WTC11 (cell line): ENCODE results near the gene ZBTB20. TPM values are rescaled to one million over a fixed set of nuclear protein-coding genes. Genes with fewer than 3 reads are reported as not detected.

ENCODE experiments used
- ATAC-seq: fragments of 200-7000 bp; cut with Tn5 transposase; 2 replicates; pipeline ENCODE4 v1.10.0; 2021; ENCODE audit warnings: mild to moderate bottlenecking, moderate library complexity
- CTCF ChIA-PET: fragments of 300-600 bp; sonication (Branson Sonifier 250); formaldehyde crosslinking; loops from one replicate; lab custom pipeline; 2021; ENCODE audit warnings: antibody characterized with exemption; lab: Charles Lee
- POLR2A ChIA-PET: fragments of 350-600 bp; sonication (Branson Sonifier 250); formaldehyde crosslinking; loops from one replicate; lab custom pipeline; 2021; ENCODE audit warnings: antibody characterized with exemption; lab: Charles Lee
- DNase-seq: peaks from one replicate; pipeline ENCODE4 v3.0.0; 2021; ENCODE audit warnings: low spot score
- H3K27ac Mint-ChIP-seq: 2 replicates; pipeline ENCODE4 v1.8.0; 2021; ENCODE audit warnings: mixed read lengths
- H3K27me3 Mint-ChIP-seq: 2 replicates; pipeline ENCODE4 v1.8.0; 2021; ENCODE audit warnings: low read depth, mild to moderate bottlenecking, moderate library complexity, mixed read lengths
- H3K36me3 Mint-ChIP-seq: 2 replicates; pipeline ENCODE4 v1.8.0; 2021; ENCODE audit warnings: mixed read lengths
- H3K4me1 Mint-ChIP-seq: 2 replicates; pipeline ENCODE4 v1.8.0; 2022; ENCODE audit warnings: mixed read lengths
- H3K4me3 Mint-ChIP-seq: 2 replicates; pipeline ENCODE4 v1.8.0; 2021; ENCODE audit warnings: mild to moderate bottlenecking, moderate library complexity, mixed read lengths
- H3K9me3 Mint-ChIP-seq: 2 replicates; pipeline ENCODE4 v1.8.0; 2021; ENCODE audit warnings: mixed read lengths
- CBFB ChIP-seq: sonication (generic); formaldehyde crosslinking; IDR thresholded peaks from 2 replicates; pipeline ENCODE4 v1.8.1; 2022; ENCODE audit warnings: mild to moderate bottlenecking, low read depth, missing genetic modification reagents
- CREB1 ChIP-seq: sonication (generic); formaldehyde crosslinking; IDR thresholded peaks from 2 replicates; pipeline ENCODE4 v1.8.0; 2023; ENCODE audit warnings: mild to moderate bottlenecking, missing genetic modification reagents
- CREM ChIP-seq: sonication (generic); formaldehyde crosslinking; IDR thresholded peaks from 2 replicates; pipeline ENCODE4 v1.8.1; 2022; ENCODE audit warnings: mild to moderate bottlenecking, missing genetic modification reagents, moderate library complexity
- FOXP1 ChIP-seq: sonication (generic); formaldehyde crosslinking; IDR thresholded peaks from 2 replicates; pipeline ENCODE4 v1.8.0; 2022; ENCODE audit warnings: missing genetic modification reagents, mild to moderate bottlenecking, moderate library complexity, borderline replicate concordance
- GRHL2 ChIP-seq: fragments of 250-450 bp; sonication (Bioruptor Pico); IDR thresholded peaks from 2 replicates; pipeline ENCODE4 v1.8.0; 2022; ENCODE audit warnings: mild to moderate bottlenecking, moderate library complexity; ENCODE audit not compliant: insufficient replicate concordance, severe bottlenecking
- GTF2I ChIP-seq: fragments of 250-450 bp; sonication (Bioruptor Pico); conservative IDR thresholded peaks from 2 replicates; pipeline ENCODE4 v1.4.0; 2021; ENCODE audit warnings: mild to moderate bottlenecking
- JUN ChIP-seq: sonication (generic); formaldehyde crosslinking; IDR thresholded peaks from 2 replicates; pipeline ENCODE4 v1.8.0; 2023; ENCODE audit warnings: mild to moderate bottlenecking, missing genetic modification reagents
- ZNF138 ChIP-seq: sonication (generic); formaldehyde crosslinking; conservative IDR thresholded peaks from 2 replicates; pipeline ENCODE4 v1.8.1; 2022; ENCODE audit warnings: mild to moderate bottlenecking, moderate library complexity, missing genetic modification reagents
- ZNF396 ChIP-seq: fragments of 250-450 bp; sonication (Bioruptor Pico); IDR thresholded peaks from 2 replicates; pipeline ENCODE4 v1.8.0; 2021; ENCODE audit warnings: mild to moderate bottlenecking, moderate library complexity, borderline replicate concordance
- ZNF416 ChIP-seq: fragments of 250-450 bp; sonication (Bioruptor Pico); IDR thresholded peaks from 2 replicates; pipeline ENCODE4 v1.9.0; 2021; ENCODE audit warnings: mild to moderate bottlenecking, inconsistent platforms
- total RNA-seq: library from RNA; stranded (reverse); gene quantifications from 3 replicates; pipeline ENCODE4 v1.2.3, GENCODE V29; 2021
- TF ChIP-seq, protein P1 (sequence below): sonication (generic); formaldehyde crosslinking; IDR thresholded peaks from 2 replicates; pipeline ENCODE4 v1.8.0; 2022; ENCODE audit warnings: mild to moderate bottlenecking, missing genetic modification reagents
- TF ChIP-seq, protein P2 (sequence below): sonication (generic); formaldehyde crosslinking; IDR thresholded peaks from 2 replicates; pipeline ENCODE4 v1.8.1; 2022; ENCODE audit warnings: missing genetic modification reagents, borderline replicate concordance
- TF ChIP-seq, protein P3 (sequence below): sonication (generic); formaldehyde crosslinking; IDR thresholded peaks from 2 replicates; pipeline ENCODE4 v1.8.0; 2022; ENCODE audit warnings: mild to moderate bottlenecking, missing genetic modification reagents
- TF ChIP-seq, protein P4 (sequence below): sonication (generic); formaldehyde crosslinking; IDR thresholded peaks from 2 replicates; pipeline ENCODE4 v1.8.1; 2022; ENCODE audit warnings: low read depth, missing genetic modification reagents, borderline replicate concordance
- TF ChIP-seq, protein P5 (sequence below): sonication (generic); formaldehyde crosslinking; IDR thresholded peaks from 2 replicates; pipeline ENCODE4 v1.8.0; 2022; ENCODE audit warnings: missing genetic modification reagents
- TF ChIP-seq, protein P6 (sequence below): fragments of 250-450 bp; sonication (Bioruptor Pico); IDR thresholded peaks from 2 replicates; pipeline ENCODE4 v1.9.0; 2021; ENCODE audit warnings: mild to moderate bottlenecking, borderline replicate concordance
- TF ChIP-seq, protein P7 (sequence below): sonication (generic); formaldehyde crosslinking; IDR thresholded peaks from 2 replicates; pipeline ENCODE4 v1.8.1; 2023; ENCODE audit warnings: mild to moderate bottlenecking, missing genetic modification reagents
- TF ChIP-seq, protein P8 (sequence below): sonication (generic); formaldehyde crosslinking; IDR thresholded peaks from 2 replicates; pipeline ENCODE4 v1.8.1; 2022; ENCODE audit warnings: mild to moderate bottlenecking, missing genetic modification reagents, moderate library complexity, borderline replicate concordance

Gene ZBTB20
- total RNA-seq, 1 experiment from 2014 or later: 1.5 TPM

DNA sequence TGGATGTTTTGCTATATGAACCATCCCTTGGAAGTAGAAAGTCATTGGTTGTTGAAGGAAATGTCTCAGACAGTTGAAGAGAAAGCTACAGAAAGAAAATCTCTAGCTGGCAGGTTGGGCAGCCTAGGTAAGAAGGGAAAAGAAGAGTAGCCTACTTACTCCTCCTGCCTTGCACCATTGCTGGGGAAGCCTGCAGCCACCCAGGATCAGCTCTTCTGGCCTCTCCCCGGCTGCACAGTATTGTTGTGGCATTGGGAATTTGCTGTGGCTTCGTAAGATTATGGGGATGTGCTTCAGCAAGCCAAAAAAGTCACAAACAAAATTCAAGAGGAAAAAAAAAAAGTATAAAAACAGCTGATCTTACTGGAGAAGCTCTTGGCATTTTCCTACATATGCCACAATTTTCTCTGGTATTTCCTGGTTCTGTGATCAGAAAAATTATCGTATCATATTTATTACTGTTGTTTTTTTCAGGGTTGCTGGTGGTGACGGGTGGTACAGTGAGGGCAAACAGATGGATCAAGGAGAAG is 699.1 kb downstream of the ZBTB20 start (continued):
- TF ChIP-seq, protein P1, sequence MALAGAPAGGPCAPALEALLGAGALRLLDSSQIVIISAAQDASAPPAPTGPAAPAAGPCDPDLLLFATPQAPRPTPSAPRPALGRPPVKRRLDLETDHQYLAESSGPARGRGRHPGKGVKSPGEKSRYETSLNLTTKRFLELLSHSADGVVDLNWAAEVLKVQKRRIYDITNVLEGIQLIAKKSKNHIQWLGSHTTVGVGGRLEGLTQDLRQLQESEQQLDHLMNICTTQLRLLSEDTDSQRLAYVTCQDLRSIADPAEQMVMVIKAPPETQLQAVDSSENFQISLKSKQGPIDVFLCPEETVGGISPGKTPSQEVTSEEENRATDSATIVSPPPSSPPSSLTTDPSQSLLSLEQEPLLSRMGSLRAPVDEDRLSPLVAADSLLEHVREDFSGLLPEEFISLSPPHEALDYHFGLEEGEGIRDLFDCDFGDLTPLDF: no peak
- TF ChIP-seq ZNF396 (no peak), FOXP1 (CRISPR knock-in tag) (no peak), GRHL2 (CRISPR knock-in tag) (no peak), ZNF138 (CRISPR knock-in tag) (no peak)

DNA sequence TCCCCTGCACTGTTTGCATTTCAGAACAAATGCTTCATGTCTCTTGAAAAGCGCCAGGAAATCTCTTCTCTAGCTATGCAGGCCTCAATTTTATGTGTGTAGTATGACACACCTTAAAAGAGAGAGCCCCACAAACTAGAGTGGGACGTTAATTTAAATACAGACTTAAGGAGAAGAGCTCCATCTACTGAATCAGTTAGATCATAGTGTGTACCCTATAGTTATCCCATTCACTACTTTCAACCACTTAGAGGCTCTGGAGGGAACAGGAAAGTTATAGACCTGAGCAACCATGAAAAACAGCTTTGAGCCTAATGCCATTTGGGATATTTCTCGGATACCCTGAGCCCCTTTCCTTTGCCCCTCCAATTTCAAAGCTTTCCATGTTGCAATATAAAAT is 699.5 kb downstream of the ZBTB20 start:
- DNase-seq: no peak
- ATAC-seq: peak; percentile 64
- CTCF ChIA-PET: interaction anchor here (0.8 to 1.7 kb wide), 6 partner anchors 10 to 156 kb away, joined by 3 to 10 read pairs (median 4); no protein-coding TSS in a partner anchor
- H3K27me3 Mint-ChIP-seq: no peaks in the 10 kb centered on the region
- POLR2A ChIA-PET: interaction anchor here (0.5 kb wide), 1 partner anchor 443 kb away, joined by 3 read pairs; no protein-coding TSS in a partner anchor
- H3K36me3 Mint-ChIP-seq: no peaks in the 10 kb centered on the region
- no peak overlapping the region for H3K4me3 Mint-ChIP-seq
- TF ChIP-seq, protein P2, sequence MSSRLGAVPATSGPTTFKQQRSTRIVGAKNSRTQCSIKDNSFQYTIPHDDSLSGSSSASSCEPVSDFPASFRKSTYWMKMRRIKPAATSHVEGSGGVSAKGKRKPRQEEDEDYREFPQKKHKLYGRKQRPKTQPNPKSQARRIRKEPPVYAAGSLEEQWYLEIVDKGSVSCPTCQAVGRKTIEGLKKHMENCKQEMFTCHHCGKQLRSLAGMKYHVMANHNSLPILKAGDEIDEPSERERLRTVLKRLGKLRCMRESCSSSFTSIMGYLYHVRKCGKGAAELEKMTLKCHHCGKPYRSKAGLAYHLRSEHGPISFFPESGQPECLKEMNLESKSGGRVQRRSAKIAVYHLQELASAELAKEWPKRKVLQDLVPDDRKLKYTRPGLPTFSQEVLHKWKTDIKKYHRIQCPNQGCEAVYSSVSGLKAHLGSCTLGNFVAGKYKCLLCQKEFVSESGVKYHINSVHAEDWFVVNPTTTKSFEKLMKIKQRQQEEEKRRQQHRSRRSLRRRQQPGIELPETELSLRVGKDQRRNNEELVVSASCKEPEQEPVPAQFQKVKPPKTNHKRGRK (CRISPR knock-in tag): no peak
- TF ChIP-seq JUN (CRISPR knock-in tag) (no peak), CREB1 (CRISPR knock-in tag) (no peak), GTF2I (CRISPR knock-in tag) (no peak), ZNF138 (CRISPR knock-in tag) (no peak), CREM (CRISPR knock-in tag) (no peak), CBFB (CRISPR knock-in tag) (no peak), ZNF416 (no peak)
- TF ChIP-seq, protein P3, sequence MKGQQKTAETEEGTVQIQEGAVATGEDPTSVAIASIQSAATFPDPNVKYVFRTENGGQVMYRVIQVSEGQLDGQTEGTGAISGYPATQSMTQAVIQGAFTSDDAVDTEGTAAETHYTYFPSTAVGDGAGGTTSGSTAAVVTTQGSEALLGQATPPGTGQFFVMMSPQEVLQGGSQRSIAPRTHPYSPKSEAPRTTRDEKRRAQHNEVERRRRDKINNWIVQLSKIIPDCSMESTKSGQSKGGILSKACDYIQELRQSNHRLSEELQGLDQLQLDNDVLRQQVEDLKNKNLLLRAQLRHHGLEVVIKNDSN: no peak
- TF ChIP-seq, protein P4, sequence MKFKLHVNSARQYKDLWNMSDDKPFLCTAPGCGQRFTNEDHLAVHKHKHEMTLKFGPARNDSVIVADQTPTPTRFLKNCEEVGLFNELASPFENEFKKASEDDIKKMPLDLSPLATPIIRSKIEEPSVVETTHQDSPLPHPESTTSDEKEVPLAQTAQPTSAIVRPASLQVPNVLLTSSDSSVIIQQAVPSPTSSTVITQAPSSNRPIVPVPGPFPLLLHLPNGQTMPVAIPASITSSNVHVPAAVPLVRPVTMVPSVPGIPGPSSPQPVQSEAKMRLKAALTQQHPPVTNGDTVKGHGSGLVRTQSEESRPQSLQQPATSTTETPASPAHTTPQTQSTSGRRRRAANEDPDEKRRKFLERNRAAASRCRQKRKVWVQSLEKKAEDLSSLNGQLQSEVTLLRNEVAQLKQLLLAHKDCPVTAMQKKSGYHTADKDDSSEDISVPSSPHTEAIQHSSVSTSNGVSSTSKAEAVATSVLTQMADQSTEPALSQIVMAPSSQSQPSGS (CRISPR knock-in tag): no peak
- TF ChIP-seq, protein P5, sequence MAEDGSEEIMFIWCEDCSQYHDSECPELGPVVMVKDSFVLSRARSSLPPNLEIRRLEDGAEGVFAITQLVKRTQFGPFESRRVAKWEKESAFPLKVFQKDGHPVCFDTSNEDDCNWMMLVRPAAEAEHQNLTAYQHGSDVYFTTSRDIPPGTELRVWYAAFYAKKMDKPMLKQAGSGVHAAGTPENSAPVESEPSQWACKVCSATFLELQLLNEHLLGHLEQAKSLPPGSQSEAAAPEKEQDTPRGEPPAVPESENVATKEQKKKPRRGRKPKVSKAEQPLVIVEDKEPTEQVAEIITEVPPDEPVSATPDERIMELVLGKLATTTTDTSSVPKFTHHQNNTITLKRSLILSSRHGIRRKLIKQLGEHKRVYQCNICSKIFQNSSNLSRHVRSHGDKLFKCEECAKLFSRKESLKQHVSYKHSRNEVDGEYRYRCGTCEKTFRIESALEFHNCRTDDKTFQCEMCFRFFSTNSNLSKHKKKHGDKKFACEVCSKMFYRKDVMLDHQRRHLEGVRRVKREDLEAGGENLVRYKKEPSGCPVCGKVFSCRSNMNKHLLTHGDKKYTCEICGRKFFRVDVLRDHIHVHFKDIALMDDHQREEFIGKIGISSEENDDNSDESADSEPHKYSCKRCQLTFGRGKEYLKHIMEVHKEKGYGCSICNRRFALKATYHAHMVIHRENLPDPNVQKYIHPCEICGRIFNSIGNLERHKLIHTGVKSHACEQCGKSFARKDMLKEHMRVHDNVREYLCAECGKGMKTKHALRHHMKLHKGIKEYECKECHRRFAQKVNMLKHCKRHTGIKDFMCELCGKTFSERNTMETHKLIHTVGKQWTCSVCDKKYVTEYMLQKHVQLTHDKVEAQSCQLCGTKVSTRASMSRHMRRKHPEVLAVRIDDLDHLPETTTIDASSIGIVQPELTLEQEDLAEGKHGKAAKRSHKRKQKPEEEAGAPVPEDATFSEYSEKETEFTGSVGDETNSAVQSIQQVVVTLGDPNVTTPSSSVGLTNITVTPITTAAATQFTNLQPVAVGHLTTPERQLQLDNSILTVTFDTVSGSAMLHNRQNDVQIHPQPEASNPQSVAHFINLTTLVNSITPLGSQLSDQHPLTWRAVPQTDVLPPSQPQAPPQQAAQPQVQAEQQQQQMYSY: no peak
- TF ChIP-seq, protein P6, sequence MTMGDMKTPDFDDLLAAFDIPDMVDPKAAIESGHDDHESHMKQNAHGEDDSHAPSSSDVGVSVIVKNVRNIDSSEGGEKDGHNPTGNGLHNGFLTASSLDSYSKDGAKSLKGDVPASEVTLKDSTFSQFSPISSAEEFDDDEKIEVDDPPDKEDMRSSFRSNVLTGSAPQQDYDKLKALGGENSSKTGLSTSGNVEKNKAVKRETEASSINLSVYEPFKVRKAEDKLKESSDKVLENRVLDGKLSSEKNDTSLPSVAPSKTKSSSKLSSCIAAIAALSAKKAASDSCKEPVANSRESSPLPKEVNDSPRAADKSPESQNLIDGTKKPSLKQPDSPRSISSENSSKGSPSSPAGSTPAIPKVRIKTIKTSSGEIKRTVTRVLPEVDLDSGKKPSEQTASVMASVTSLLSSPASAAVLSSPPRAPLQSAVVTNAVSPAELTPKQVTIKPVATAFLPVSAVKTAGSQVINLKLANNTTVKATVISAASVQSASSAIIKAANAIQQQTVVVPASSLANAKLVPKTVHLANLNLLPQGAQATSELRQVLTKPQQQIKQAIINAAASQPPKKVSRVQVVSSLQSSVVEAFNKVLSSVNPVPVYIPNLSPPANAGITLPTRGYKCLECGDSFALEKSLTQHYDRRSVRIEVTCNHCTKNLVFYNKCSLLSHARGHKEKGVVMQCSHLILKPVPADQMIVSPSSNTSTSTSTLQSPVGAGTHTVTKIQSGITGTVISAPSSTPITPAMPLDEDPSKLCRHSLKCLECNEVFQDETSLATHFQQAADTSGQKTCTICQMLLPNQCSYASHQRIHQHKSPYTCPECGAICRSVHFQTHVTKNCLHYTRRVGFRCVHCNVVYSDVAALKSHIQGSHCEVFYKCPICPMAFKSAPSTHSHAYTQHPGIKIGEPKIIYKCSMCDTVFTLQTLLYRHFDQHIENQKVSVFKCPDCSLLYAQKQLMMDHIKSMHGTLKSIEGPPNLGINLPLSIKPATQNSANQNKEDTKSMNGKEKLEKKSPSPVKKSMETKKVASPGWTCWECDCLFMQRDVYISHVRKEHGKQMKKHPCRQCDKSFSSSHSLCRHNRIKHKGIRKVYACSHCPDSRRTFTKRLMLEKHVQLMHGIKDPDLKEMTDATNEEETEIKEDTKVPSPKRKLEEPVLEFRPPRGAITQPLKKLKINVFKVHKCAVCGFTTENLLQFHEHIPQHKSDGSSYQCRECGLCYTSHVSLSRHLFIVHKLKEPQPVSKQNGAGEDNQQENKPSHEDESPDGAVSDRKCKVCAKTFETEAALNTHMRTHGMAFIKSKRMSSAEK (CRISPR knock-in tag): no peak
- TF ChIP-seq, protein P7, sequence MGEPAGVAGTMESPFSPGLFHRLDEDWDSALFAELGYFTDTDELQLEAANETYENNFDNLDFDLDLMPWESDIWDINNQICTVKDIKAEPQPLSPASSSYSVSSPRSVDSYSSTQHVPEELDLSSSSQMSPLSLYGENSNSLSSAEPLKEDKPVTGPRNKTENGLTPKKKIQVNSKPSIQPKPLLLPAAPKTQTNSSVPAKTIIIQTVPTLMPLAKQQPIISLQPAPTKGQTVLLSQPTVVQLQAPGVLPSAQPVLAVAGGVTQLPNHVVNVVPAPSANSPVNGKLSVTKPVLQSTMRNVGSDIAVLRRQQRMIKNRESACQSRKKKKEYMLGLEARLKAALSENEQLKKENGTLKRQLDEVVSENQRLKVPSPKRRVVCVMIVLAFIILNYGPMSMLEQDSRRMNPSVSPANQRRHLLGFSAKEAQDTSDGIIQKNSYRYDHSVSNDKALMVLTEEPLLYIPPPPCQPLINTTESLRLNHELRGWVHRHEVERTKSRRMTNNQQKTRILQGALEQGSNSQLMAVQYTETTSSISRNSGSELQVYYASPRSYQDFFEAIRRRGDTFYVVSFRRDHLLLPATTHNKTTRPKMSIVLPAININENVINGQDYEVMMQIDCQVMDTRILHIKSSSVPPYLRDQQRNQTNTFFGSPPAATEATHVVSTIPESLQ (CRISPR knock-in tag): no peak
- TF ChIP-seq, protein P8, sequence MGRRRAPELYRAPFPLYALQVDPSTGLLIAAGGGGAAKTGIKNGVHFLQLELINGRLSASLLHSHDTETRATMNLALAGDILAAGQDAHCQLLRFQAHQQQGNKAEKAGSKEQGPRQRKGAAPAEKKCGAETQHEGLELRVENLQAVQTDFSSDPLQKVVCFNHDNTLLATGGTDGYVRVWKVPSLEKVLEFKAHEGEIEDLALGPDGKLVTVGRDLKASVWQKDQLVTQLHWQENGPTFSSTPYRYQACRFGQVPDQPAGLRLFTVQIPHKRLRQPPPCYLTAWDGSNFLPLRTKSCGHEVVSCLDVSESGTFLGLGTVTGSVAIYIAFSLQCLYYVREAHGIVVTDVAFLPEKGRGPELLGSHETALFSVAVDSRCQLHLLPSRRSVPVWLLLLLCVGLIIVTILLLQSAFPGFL (CRISPR knock-in tag): no peak
- H3K4me1 Mint-ChIP-seq: peaks cover 29% of the 10 kb centered on the region
- H3K9me3 Mint-ChIP-seq: no peaks in the 10 kb centered on the region
- H3K27ac Mint-ChIP-seq: no peak overlapping the region
